ENCODE measurements around the gene STON1.

- no peak for TF ChIP-seq CTCF (IDR thresholded peaks at IDR 0.05)
- no peak for TF ChIP-seq POLR2A (IDR thresholded peaks at IDR 0.05)
Measured at GRCh38 chr2:48545244-48545643, 15.3 kb downstream of the STON1 start.
